HG03457 (cell line): ENCODE measurements around the gene C7orf25.

Experiments used
- ATAC-seq: cut with Tn5 transposase; IDR thresholded peaks from one replicate; pipeline ENCODE4 v1.9.1; 2021; ENCODE audit warnings: moderate number of reproducible peaks; ENCODE audit not compliant: unreplicated experiment

The C7orf25 gene

GRCh38 chr7:42880392-42880791, 31.5 kb downstream of the C7orf25 start:
- no peak for ATAC-seq

- ATAC-seq = no peak
These were observed 33.6 kb downstream of the C7orf25 start for GRCh38 chr7:42878303-42878702.

- no peak for ATAC-seq
These were observed 34.0 kb downstream of the C7orf25 start for GRCh38 chr7:42877862-42878261.

- peak; percentile 94 for ATAC-seq
These were observed 35.4 kb downstream of the C7orf25 start for GRCh38 chr7:42876182-42877068.

GRCh38 chr7:42869131-42870020, 42.5 kb downstream of the C7orf25 start:
- peak; percentile 99 for ATAC-seq

- no peak for ATAC-seq
These were observed 43.4 kb downstream of the C7orf25 start for GRCh38 chr7:42868480-42868879.
